ENCODE data around the gene PROX2. TPM values are rescaled to one million over a fixed set of nuclear protein-coding genes. Genes with fewer than 3 reads are reported as not detected.

Gene PROX2
- total RNA-seq, 1 donor from 2014 or later: not detected

DNA sequence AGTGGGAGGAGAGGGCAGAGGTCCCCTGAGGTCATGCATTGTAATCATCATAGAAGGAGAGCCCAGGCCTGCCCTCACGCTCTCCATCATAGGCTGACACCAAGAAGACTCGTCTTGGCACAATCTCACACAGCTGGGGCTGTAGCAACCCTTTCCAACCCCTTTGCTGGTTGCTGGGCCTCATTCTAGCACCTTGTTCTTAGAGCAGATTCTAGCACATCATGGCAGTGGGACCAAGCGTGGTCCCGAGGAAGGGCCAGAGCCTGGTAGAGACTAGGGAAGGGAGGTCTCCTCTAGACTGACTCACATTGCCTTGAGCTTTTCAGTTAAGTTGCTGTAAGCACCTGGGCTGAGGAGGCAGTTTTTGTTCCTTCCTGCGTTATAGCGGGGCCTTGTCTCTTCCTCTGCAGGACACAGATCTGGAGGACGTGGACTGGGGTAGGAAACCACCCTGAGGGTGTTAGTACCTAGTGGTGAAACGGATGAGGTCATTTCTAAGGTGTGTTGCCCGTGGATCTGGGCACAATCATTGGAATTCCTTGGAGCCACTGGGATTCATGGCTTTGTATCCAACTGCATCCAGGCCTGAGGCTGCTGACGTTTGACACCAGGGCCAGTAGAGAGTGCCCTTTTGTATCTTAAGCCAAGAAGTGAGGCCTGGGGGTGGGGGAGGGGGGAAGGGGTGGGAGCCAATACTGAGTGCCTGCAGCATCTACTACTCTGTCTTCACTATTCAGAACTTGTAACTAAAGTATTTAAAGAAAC, 27.2 kb upstream of the PROX2 start:
- H3K9me3 Mint-ChIP-seq: no peaks in the 10 kb centered on the region
- H3K27me3 Mint-ChIP-seq (ENCODE audit: low read depth): no peaks in the 10 kb centered on the region
- H3K4me1 Mint-ChIP-seq: peaks cover 8% of the 10 kb centered on the region
- H3K4me3 Mint-ChIP-seq: no peak overlapping the region
- TF ChIP-seq, protein P1, sequence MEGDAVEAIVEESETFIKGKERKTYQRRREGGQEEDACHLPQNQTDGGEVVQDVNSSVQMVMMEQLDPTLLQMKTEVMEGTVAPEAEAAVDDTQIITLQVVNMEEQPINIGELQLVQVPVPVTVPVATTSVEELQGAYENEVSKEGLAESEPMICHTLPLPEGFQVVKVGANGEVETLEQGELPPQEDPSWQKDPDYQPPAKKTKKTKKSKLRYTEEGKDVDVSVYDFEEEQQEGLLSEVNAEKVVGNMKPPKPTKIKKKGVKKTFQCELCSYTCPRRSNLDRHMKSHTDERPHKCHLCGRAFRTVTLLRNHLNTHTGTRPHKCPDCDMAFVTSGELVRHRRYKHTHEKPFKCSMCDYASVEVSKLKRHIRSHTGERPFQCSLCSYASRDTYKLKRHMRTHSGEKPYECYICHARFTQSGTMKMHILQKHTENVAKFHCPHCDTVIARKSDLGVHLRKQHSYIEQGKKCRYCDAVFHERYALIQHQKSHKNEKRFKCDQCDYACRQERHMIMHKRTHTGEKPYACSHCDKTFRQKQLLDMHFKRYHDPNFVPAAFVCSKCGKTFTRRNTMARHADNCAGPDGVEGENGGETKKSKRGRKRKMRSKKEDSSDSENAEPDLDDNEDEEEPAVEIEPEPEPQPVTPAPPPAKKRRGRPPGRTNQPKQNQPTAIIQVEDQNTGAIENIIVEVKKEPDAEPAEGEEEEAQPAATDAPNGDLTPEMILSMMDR (conservative IDR thresholded peaks at IDR 0.05): no peak
- DNase-seq (ENCODE audit: low read depth, low spot score): no peak
- no peak overlapping the region for H3K27ac Mint-ChIP-seq (ENCODE audit: unreplicated experiment)
- H3K36me3 Mint-ChIP-seq (ENCODE audit: low read depth): peaks cover 33% of the 10 kb centered on the region

GRCh38 chr14:74898694-74899093, 22.7 kb upstream of the PROX2 start:
- Mint-ChIP-seq H3K4me3 (no peak overlapping the region), H3K4me1 (peaks cover 8% of the 10 kb centered on the region), H3K27ac (ENCODE audit: unreplicated experiment) (no peak overlapping the region), H3K36me3 (ENCODE audit: low read depth) (peaks cover 44% of the 10 kb centered on the region), H3K27me3 (ENCODE audit: low read depth) (no peaks in the 10 kb centered on the region), H3K9me3 (no peaks in the 10 kb centered on the region)
- TF ChIP-seq, protein P1 (conservative IDR thresholded peaks at IDR 0.05): no peak
- DNase-seq (ENCODE audit: low read depth, low spot score): no peak

GRCh38 chr14:74898083-74898482, 22.1 kb upstream of the PROX2 start:
- Mint-ChIP-seq H3K27me3 (ENCODE audit: low read depth) (no peaks in the 10 kb centered on the region), H3K9me3 (no peaks in the 10 kb centered on the region), H3K4me1 (peaks cover 6% of the 10 kb centered on the region), H3K4me3 (no peak overlapping the region), H3K36me3 (ENCODE audit: low read depth) (peaks cover 44% of the 10 kb centered on the region), H3K27ac (ENCODE audit: unreplicated experiment) (no peak overlapping the region)
- DNase-seq (ENCODE audit: low read depth, low spot score): no peak
- TF ChIP-seq, protein P1 (conservative IDR thresholded peaks at IDR 0.05): no peak

GRCh38 chr14:74897642-74898041, 21.7 kb upstream of the PROX2 start:
- DNase-seq (ENCODE audit: low read depth, low spot score): no peak
- Mint-ChIP-seq H3K4me3 (no peak overlapping the region), H3K4me1 (peaks cover 1% of the 10 kb centered on the region), H3K27ac (ENCODE audit: unreplicated experiment) (no peak overlapping the region), H3K9me3 (no peaks in the 10 kb centered on the region), H3K36me3 (ENCODE audit: low read depth) (peaks cover 41% of the 10 kb centered on the region), H3K27me3 (ENCODE audit: low read depth) (no peaks in the 10 kb centered on the region)
- TF ChIP-seq, protein P1 (conservative IDR thresholded peaks at IDR 0.05): no peak

DNA sequence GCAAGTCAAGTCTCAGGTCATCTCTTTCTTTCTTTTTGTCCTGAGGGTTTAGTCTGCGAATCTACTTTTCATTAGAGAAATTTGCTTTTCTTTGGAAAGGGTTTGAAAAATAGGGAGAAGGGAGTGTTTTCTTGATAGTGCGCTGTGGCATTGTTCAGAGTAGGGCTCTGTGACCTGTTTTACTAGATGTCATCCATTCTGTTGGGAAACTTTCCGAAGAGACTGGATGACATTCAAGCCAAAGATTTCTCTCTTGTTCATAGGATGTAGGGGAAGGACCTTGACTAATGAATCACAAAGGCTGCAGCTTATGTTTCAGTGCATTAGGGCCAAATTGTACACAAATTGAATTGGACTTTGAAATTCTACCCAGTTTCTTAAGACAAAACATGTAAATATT, 20.5 kb upstream of the PROX2 start:
- no peaks in the 10 kb centered on the region for H3K9me3 Mint-ChIP-seq
- no peaks in the 10 kb centered on the region for H3K27me3 Mint-ChIP-seq (ENCODE audit: low read depth)
- no peak overlapping the region for H3K27ac Mint-ChIP-seq (ENCODE audit: unreplicated experiment)
- TF ChIP-seq, protein P1 (conservative IDR thresholded peaks at IDR 0.05): no peak
- no peak overlapping the region for H3K4me3 Mint-ChIP-seq
- peaks cover 40% of the 10 kb centered on the region for H3K36me3 Mint-ChIP-seq (ENCODE audit: low read depth)
- no peak for DNase-seq (ENCODE audit: low read depth, low spot score)
- H3K4me1 Mint-ChIP-seq: no peaks in the 10 kb centered on the region

Data from neural crest cell (in vitro differentiated cells).